Measurements from ENCODE around the gene SMIM36. TPM values are rescaled to one million over a fixed set of nuclear protein-coding genes. Genes with fewer than 3 reads are reported as not detected.

SMIM36 gene
- total RNA-seq, 2 donors from 2014 or later: not detected

DNA sequence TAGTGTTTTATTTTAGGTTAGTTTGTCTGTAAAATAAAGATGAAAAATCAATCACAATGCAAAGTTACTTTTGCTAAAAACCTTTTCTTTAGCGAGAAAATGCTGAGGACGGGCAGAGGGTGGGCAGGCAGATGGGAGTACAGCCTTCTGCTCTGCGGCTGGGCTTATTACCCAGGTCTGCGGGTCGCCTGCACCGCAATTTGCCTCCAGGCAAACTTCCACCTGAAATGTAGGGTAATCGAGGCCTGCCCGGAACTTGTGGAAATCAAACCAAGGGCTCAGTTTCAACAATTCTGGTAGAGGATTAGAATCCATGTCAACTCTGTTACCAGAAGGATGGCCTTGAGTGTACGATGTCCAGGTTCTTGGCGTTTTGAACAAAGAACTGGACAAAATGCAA is 67.3 kb downstream of the SMIM36 start:
- Mint-ChIP-seq H3K27me3 (ENCODE audit: insufficient read depth) (peaks cover 1% of the 10 kb centered on the region), H3K9me3 (peaks cover 3% of the 10 kb centered on the region), H3K36me3 (ENCODE audit: low read depth) (no peaks in the 10 kb centered on the region), H3K27ac (no peak overlapping the region), H3K4me1 (peaks cover 58% of the 10 kb centered on the region), H3K4me3 (no peak overlapping the region)
- H3K9ac ChIP-seq (ENCODE audit: extremely low read depth, low read length, poor library complexity, severe bottlenecking): no peak overlapping the region
- no peaks in the 10 kb centered on the region for H3K27me3 ChIP-seq (ENCODE audit: control insufficient read depth, insufficient read depth, low read length, poor library complexity, severe bottlenecking)
- no peaks in the 10 kb centered on the region for H3K36me3 ChIP-seq (ENCODE audit: control insufficient read depth, insufficient read depth, low read length)
- no peak for DNase-seq
- H3K4me1 ChIP-seq (ENCODE audit: control insufficient read depth, insufficient read depth, low read length): peaks cover 13% of the 10 kb centered on the region
- WGBS, 2 experiments (ENCODE audit: insufficient coverage in 1 of 2, insufficient read length in 1 of 2): 89 to 95% methylated on average over 9 to 10 of the region's 10 CpGs
- H3K27ac ChIP-seq (ENCODE audit: low read depth, low read length): no peak overlapping the region
- TF ChIP-seq, protein P1, sequence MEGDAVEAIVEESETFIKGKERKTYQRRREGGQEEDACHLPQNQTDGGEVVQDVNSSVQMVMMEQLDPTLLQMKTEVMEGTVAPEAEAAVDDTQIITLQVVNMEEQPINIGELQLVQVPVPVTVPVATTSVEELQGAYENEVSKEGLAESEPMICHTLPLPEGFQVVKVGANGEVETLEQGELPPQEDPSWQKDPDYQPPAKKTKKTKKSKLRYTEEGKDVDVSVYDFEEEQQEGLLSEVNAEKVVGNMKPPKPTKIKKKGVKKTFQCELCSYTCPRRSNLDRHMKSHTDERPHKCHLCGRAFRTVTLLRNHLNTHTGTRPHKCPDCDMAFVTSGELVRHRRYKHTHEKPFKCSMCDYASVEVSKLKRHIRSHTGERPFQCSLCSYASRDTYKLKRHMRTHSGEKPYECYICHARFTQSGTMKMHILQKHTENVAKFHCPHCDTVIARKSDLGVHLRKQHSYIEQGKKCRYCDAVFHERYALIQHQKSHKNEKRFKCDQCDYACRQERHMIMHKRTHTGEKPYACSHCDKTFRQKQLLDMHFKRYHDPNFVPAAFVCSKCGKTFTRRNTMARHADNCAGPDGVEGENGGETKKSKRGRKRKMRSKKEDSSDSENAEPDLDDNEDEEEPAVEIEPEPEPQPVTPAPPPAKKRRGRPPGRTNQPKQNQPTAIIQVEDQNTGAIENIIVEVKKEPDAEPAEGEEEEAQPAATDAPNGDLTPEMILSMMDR (conservative IDR thresholded peaks at IDR 0.05): no peak
- H3K4me3 ChIP-seq (ENCODE audit: low read length): no peak overlapping the region
- H3K9me3 ChIP-seq (ENCODE audit: control insufficient read depth, low read length): peaks cover 3% of the 10 kb centered on the region

DNA sequence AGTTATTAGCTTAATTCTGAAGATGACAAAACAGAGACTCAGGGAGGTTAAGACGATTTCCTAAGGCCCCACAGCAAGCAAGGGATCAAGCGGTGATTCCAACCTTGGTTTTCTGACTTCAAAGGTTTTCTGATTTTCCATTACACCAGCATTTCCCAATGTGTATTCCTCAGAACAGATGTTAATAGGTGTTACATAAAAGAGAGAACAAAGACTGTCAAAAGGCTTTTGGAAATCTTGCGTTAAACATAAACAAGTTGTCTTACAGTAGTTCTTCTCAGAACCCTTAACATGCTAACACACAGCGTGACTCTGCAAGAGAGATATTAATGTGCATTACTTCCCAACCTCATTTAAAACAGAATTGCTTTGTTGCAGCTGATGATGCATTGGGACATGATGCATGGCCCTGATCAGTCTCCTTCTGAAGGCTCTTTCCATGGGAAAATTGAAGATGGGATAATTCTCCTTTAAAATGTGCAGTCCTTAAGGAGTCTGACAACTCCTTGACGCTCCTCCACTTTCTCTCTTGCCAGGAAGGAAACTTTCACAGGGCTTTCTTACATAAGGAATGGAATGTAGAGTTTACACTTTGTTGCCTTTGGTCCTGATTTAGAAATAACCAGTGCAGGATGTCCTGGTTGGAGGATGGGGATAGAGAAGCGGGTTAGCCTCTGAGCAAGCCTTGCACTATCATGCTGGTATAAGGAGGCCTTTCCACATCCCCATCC is 68.1 kb downstream of the SMIM36 start:
- H3K27me3 ChIP-seq (ENCODE audit: control insufficient read depth, insufficient read depth, low read length, poor library complexity, severe bottlenecking): no peaks in the 10 kb centered on the region
- WGBS, 2 experiments (ENCODE audit: insufficient coverage in 1 of 2, insufficient read length in 1 of 2): 89 to 100% methylated on average over 3 to 6 of the region's 6 CpGs
- peaks cover 13% of the 10 kb centered on the region for H3K4me1 ChIP-seq (ENCODE audit: control insufficient read depth, insufficient read depth, low read length)
- H3K9me3 ChIP-seq (ENCODE audit: control insufficient read depth, low read length): peaks cover 3% of the 10 kb centered on the region
- TF ChIP-seq, protein P1 (conservative IDR thresholded peaks at IDR 0.05): no peak
- H3K27ac Mint-ChIP-seq: no peak overlapping the region
- no peaks in the 10 kb centered on the region for H3K36me3 ChIP-seq (ENCODE audit: control insufficient read depth, insufficient read depth, low read length)
- no peak overlapping the region for H3K27ac ChIP-seq (ENCODE audit: low read depth, low read length)
- H3K36me3 Mint-ChIP-seq (ENCODE audit: low read depth): no peaks in the 10 kb centered on the region
- DNase-seq: no peak
- no peak overlapping the region for H3K4me3 Mint-ChIP-seq
- H3K9me3 Mint-ChIP-seq: peaks cover 4% of the 10 kb centered on the region
- no peaks in the 10 kb centered on the region for H3K27me3 Mint-ChIP-seq (ENCODE audit: insufficient read depth)
- peaks cover 55% of the 10 kb centered on the region for H3K4me1 Mint-ChIP-seq
- no peak overlapping the region for H3K4me3 ChIP-seq (ENCODE audit: low read length)
- no peak overlapping the region for H3K9ac ChIP-seq (ENCODE audit: extremely low read depth, low read length, poor library complexity, severe bottlenecking)

DNA sequence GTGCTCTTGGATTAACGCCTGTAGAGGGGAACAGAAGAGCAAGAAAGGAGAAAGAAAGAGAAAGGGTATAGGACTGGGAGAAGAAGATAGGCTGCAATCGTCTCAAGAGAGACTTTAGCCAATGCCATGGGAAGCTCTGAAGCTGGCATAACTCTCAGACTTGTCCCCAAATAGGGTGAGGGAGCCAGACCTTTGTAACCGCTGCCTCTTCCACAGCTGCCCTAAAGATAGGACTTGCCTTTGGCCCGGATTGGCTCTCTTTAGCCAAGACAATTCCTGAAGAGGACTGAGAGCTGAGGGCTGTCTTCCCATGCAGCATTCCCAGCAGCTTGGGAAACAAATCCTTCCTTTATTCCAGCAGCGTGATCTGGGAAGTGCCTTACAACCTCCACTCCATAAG is 68.8 kb downstream of the SMIM36 start:
- no peaks in the 10 kb centered on the region for H3K36me3 Mint-ChIP-seq (ENCODE audit: low read depth)
- peaks cover 15% of the 10 kb centered on the region for H3K4me1 ChIP-seq (ENCODE audit: control insufficient read depth, insufficient read depth, low read length)
- H3K4me3 ChIP-seq (ENCODE audit: low read length): no peak overlapping the region
- H3K27me3 ChIP-seq (ENCODE audit: control insufficient read depth, insufficient read depth, low read length, poor library complexity, severe bottlenecking): no peaks in the 10 kb centered on the region
- TF ChIP-seq, protein P1 (conservative IDR thresholded peaks at IDR 0.05): no peak
- no peaks in the 10 kb centered on the region for H3K27me3 Mint-ChIP-seq (ENCODE audit: insufficient read depth)
- H3K27ac Mint-ChIP-seq: no peak overlapping the region
- H3K36me3 ChIP-seq (ENCODE audit: control insufficient read depth, insufficient read depth, low read length): no peaks in the 10 kb centered on the region
- peaks cover 59% of the 10 kb centered on the region for H3K4me1 Mint-ChIP-seq
- no peak for DNase-seq
- H3K4me3 Mint-ChIP-seq: no peak overlapping the region
- H3K27ac ChIP-seq (ENCODE audit: low read depth, low read length): no peak overlapping the region
- H3K9ac ChIP-seq (ENCODE audit: extremely low read depth, low read length, poor library complexity, severe bottlenecking): no peak overlapping the region
- peaks cover under 1% of the 10 kb centered on the region for H3K9me3 ChIP-seq (ENCODE audit: control insufficient read depth, low read length)
- WGBS, 2 experiments (ENCODE audit: insufficient coverage in 1 of 2, insufficient read length in 1 of 2): 86 to 87% methylated on average over 4 to 5 of the region's 5 CpGs
- peaks cover 4% of the 10 kb centered on the region for H3K9me3 Mint-ChIP-seq
